IMR-90 (cell line): ENCODE data around the gene PRELID3B. TPM values are rescaled to one million over a fixed set of nuclear protein-coding genes. Genes with fewer than 3 reads are reported as not detected.

Source experiments
- ATAC-seq: fragments of 200-7000 bp; cut with Tn5 transposase; 2 replicates; pipeline ENCODE4 v1.9.1; 2020; ENCODE audit warnings: low read depth, mild to moderate bottlenecking, moderate library complexity
- BruUV-seq: library from RNA; stranded (reverse); fragments of 400-500 nt; replicated peaks from 2 replicates; lab custom pipeline; 2021; lab: Mats Ljungman, UMichigan
- CTCF ChIA-PET: fragments of 300-600 bp; formaldehyde crosslinking; extraction: SDS; loops from one replicate; lab custom pipeline; 2021; ENCODE audit warnings: antibody characterized with exemption; lab: Yijun Ruan, JAX
- POLR2A ChIA-PET: fragments of 300-600 bp; sonication (Branson Sonifier 250); formaldehyde crosslinking; loops from one replicate; lab custom pipeline; 2022; ENCODE audit warnings: antibody characterized with exemption; ENCODE audit not compliant: unreplicated experiment; lab: Charles Lee
- DNase-seq: peaks from one replicate; pipeline ENCODE4 v3.0.0; 2013
- H2AFZ ChIP-seq: replicated peaks from 2 replicates; pipeline ENCODE3; 2013; ENCODE audit warnings: low read length, mild to moderate bottlenecking; ENCODE audit not compliant: poor library complexity
- H2AK5ac ChIP-seq: 2 replicates; pipeline ENCODE4 v1.6.1; 2013; ENCODE audit warnings: low read depth, low read length, inconsistent platforms
- H2AK9ac ChIP-seq: replicated peaks from 2 replicates; pipeline ENCODE3; 2013; ENCODE audit warnings: mild to moderate bottlenecking, low read depth, low read length, moderate library complexity; ENCODE audit not compliant: poor library complexity
- H2BK120ac ChIP-seq: 2 replicates; pipeline ENCODE4 v1.6.1; 2013; ENCODE audit warnings: low read depth, low read length, inconsistent platforms
- H2BK15ac ChIP-seq: 3 replicates; pipeline ENCODE4 v1.6.1; 2013; ENCODE audit warnings: low read depth, low read length, inconsistent platforms
- H2BK20ac ChIP-seq: 2 replicates; pipeline ENCODE4 v1.6.1; 2013; ENCODE audit warnings: low read depth, mild to moderate bottlenecking, inconsistent platforms, low read length, moderate library complexity
- H2BK5ac ChIP-seq: 2 replicates; pipeline ENCODE4 v1.6.1; 2013; ENCODE audit warnings: mild to moderate bottlenecking, low read depth, low read length, inconsistent platforms; ENCODE audit not compliant: poor library complexity, severe bottlenecking
- H3K14ac ChIP-seq: replicated peaks from 2 replicates; pipeline ENCODE4 v1.6.1; 2013; ENCODE audit warnings: low read depth, low read length, inconsistent platforms
- H3K18ac ChIP-seq: 2 replicates; pipeline ENCODE4 v1.6.1; 2013; ENCODE audit warnings: low read depth, low read length, control low read depth
- H3K23ac ChIP-seq: 2 replicates; pipeline ENCODE4 v1.6.1; 2013; ENCODE audit warnings: low read depth, low read length, inconsistent platforms
- H3K27ac ChIP-seq: 2 replicates; pipeline ENCODE4 v1.5.1; 2013; ENCODE audit warnings: mild to moderate bottlenecking, control low read depth, low read length; ENCODE audit not compliant: insufficient read depth
- H3K27me3 ChIP-seq: 2 replicates; pipeline ENCODE4 v1.6.1; 2013; ENCODE audit warnings: low read length; ENCODE audit not compliant: control insufficient read depth, insufficient read depth
- H3K36me3 ChIP-seq: 2 replicates; pipeline ENCODE4 v1.6.1; 2013; ENCODE audit warnings: low read length, mixed read lengths; ENCODE audit not compliant: control insufficient read depth, insufficient read depth
- H3K4ac ChIP-seq: 2 replicates; pipeline ENCODE4 v1.6.1; 2013; ENCODE audit warnings: low read depth, low read length, inconsistent platforms
- H3K4me1 ChIP-seq: 2 replicates; pipeline ENCODE4 v1.6.1; 2013; ENCODE audit warnings: low read length, mixed read lengths; ENCODE audit not compliant: control insufficient read depth, insufficient read depth
- H3K4me2 ChIP-seq: 2 replicates; pipeline ENCODE4 v1.6.1; 2013; ENCODE audit warnings: low read depth, mild to moderate bottlenecking, control low read depth, low read length, moderate library complexity
- H3K4me3 ChIP-seq: 2 replicates; pipeline ENCODE4 v1.5.1; 2013; ENCODE audit warnings: low read depth, mild to moderate bottlenecking, control low read depth, low read length, moderate library complexity; ENCODE audit not compliant: insufficient read depth
- H3K56ac ChIP-seq: 2 replicates; pipeline ENCODE4 v1.6.1; 2013; ENCODE audit warnings: low read length, inconsistent platforms; ENCODE audit not compliant: insufficient read depth; ENCODE audit errors: extremely low read depth
- H3K79me1 ChIP-seq, 2 experiments: 2 replicates each; pipeline ENCODE4 v1.6.1; 2013; ENCODE audit warnings: low read length in 2 of 2, inconsistent platforms in 1 of 2, low read depth in 1 of 2
- H3K9ac ChIP-seq: 2 replicates; pipeline ENCODE4 v1.6.1; 2013; ENCODE audit warnings: low read depth, low read length, control low read depth
- H3K9me1 ChIP-seq: 2 replicates; pipeline ENCODE4 v1.6.1; 2013; ENCODE audit warnings: low read length, inconsistent platforms; ENCODE audit not compliant: insufficient read depth
- H3K9me3 ChIP-seq: 2 replicates; pipeline ENCODE4 v1.6.1; 2013; ENCODE audit warnings: low read length; ENCODE audit not compliant: control insufficient read depth, insufficient read depth
- H4K20me1 ChIP-seq: 2 replicates; pipeline ENCODE4 v1.6.1; 2013; ENCODE audit warnings: low read length, inconsistent platforms; ENCODE audit not compliant: insufficient read depth
- H4K5ac ChIP-seq: 2 replicates; pipeline ENCODE4 v1.6.1; 2013; ENCODE audit warnings: mild to moderate bottlenecking, low read depth, low read length, control low read depth
- H4K8ac ChIP-seq, 2 experiments: 2 replicates each; pipeline ENCODE4 v1.6.1; 2013; ENCODE audit warnings: low read depth in 2 of 2, low read length in 2 of 2, control low read depth in 1 of 2, inconsistent platforms in 1 of 2
- H4K91ac ChIP-seq: 2 replicates; pipeline ENCODE4 v1.6.1; 2013; ENCODE audit warnings: low read depth, low read length, inconsistent platforms; ENCODE audit not compliant: insufficient read depth
- RAD21 ChIP-seq: IDR thresholded peaks from 2 replicates; pipeline ENCODE4 v1.6.1; 2012; ENCODE audit warnings: low read length, improper control_type of control experiment
- WGBS, 2 experiments: methylation state at CpG; one replicate each; pipeline versions ENCODE4 v1.1.5 to v1.1.7; 2013; ENCODE audit warnings: missing lambda C conversion rate in 2 of 2; ENCODE audit not compliant: insufficient read length in 1 of 2; ENCODE audit errors: extremely low coverage in 2 of 2; 5-methylcytosine and 5-hydroxymethylcytosine counted together
- dilution Hi-C: fragments of 300-500 bp; cut with HindIII; formaldehyde crosslinking; loops from one replicate; pipeline ENCODE4 v1.14.3; 2018; ENCODE audit warnings: low sequenced_read_pairs; ENCODE audit not compliant: unreplicated experiment
- in situ Hi-C: fragments of 300-500 bp; cut with MboI; formaldehyde crosslinking; loops from 3 replicates; pipeline ENCODE4 v1.14.3; 2019; ENCODE audit warnings: low sequenced_read_pairs, inconsistent platforms, mixed read lengths
- intact Hi-C: fragments of 100-400 bp; cut with micrococcal nuclease; formaldehyde crosslinking; loops from 2 replicates; pipeline ENCODE4 v1.10.0; 2022
- polyA plus RNA-seq, 3 experiments: library from polyadenylated mRNA; depleted of rRNA; stranded (reverse); fragments of >200 nt; gene quantifications; 2 replicates each; pipeline ENCODE4 v1.2.3, GENCODE V29; 2012; ENCODE audit warnings: low replicate concordance in 1 of 3
- total RNA-seq: library from RNA; depleted of rRNA; stranded (reverse); fragments of >200 nt; gene quantifications from 2 replicates; pipeline ENCODE4 v1.2.3, GENCODE V29; 2012

PRELID3B gene
- total and polyA plus RNA-seq, 2 of the 4 experiments (the other 2 are of a cell fraction) = 24.8 to 41.9 TPM

- H2AK9ac ChIP-seq = no peak overlapping the region
- no peaks in the 10 kb centered on the region for H3K79me1 ChIP-seq
- ChIA-PET POLR2A (no interaction called here), CTCF (no interaction called here)
- H3K4me1 ChIP-seq = peaks cover 2% of the 10 kb centered on the region; the same call in 1 of the 2 replicates
- in situ Hi-C loops = no loop called here
- no peak overlapping the region for H2AK5ac ChIP-seq
- H4K5ac ChIP-seq = no peak overlapping the region
- no peak for TF ChIP-seq RAD21
- H3K27ac ChIP-seq = no peak overlapping the region
- no peak overlapping the region for H3K9ac ChIP-seq
- H4K20me1 ChIP-seq = no peaks in the 10 kb centered on the region
- no peak overlapping the region for H3K23ac ChIP-seq
- H3K4me3 ChIP-seq = no peak overlapping the region
- no peak overlapping the region for H4K91ac ChIP-seq
- no peaks in the 10 kb centered on the region for H3K36me3 ChIP-seq
- dilution Hi-C loops = no loop called here
- H2BK15ac ChIP-seq = no peak overlapping the region
- no TSS peak for BruUV-seq
- no peak overlapping the region for H4K8ac ChIP-seq
- 63% methylated on average over 2 of the region's 4 CpGs; no CpG with 5 or more reads in 1 of the 2 experiments for WGBS, 2 experiments
- DNase-seq = no peak
- no peaks in the 10 kb centered on the region for H3K9me1 ChIP-seq
- no peaks in the 10 kb centered on the region for H3K9me3 ChIP-seq
- no peak overlapping the region for H2BK5ac ChIP-seq
- no peak overlapping the region for H3K14ac ChIP-seq
- no peak overlapping the region for H3K4me2 ChIP-seq
- H2AFZ ChIP-seq = no peak overlapping the region
- H3K18ac ChIP-seq = no peak overlapping the region
- H2BK120ac ChIP-seq = no peak overlapping the region
- peaks cover 19% of the 10 kb centered on the region for H3K27me3 ChIP-seq
- no peak for ATAC-seq
- H2BK20ac ChIP-seq = no peak overlapping the region
- no peak overlapping the region for H3K4ac ChIP-seq
- intact Hi-C loops = no loop called here
- no peak overlapping the region for H3K56ac ChIP-seq
Measured at GRCh38 chr20:59068534-59068933, 25.9 kb upstream of the PRELID3B start.
